ENCODE measurements around the gene RENBP. TPM values are rescaled to one million over a fixed set of nuclear protein-coding genes. Genes with fewer than 3 reads are reported as not detected.

The RENBP gene
- total and polyA plus RNA-seq, 2 of the 13 experiments (the other 11 are each of a cell fraction or from before 2014, with no cell fraction given), result 1.4 to 2.6 TPM

DNA sequence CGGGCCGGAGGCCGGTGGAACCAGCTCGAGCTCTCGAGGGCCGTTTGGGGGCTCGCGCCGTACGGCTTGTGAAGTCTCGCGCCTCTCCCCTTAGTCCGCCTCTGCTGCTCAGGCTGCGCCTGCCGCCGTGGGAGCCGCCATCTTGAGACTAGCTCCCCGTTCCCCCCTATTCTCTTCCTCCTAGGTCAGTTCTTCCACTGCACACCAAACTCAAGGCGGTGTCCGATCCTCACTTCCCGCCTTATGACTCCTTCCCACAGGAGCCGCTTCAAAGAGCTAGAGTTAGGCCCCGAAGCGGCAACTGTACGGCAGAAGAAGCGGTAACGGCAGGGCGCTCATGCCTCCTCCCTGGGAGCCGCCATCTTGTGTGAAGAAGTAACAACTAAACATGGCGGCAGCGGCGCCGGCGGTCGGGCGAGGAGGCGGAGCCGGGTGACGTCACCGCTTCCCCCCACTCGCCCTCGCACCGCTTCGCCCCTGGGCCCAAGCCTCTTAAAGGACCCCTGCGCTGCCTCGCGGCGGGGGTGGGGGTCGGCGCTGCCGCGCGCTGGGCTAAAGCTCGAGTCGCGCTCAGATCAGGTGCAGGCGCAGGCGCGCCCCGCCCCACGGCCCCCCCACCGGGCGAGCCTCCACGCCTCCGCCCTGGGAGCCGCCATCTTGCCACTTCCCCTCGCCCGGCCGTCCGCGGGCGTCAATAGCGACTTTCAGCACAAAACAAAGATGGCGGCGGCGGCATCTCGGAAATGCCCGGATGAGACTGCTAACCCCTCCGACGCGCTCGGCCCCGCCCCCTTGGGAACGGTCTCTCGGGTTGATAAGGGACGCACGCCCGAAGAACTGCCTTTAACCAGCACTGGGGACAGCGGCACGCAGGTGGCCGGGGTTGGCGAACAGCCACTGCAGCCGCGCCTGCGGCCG is 27.3 kb upstream of the RENBP start, which contains the start of gene HCFC1 (continued):
- TF ChIP-seq ZNF3 (CRISPR knock-in tag; IDR thresholded peaks at IDR 0.05) (no peak), POLR2A (IDR thresholded peaks at IDR 0.05; ENCODE audit: insufficient read depth in 1 of 2, low read depth in 2 of 2, low read length in 2 of 2) (peak in 1 of 2 experiments; percentile 77; a peak in 2 of 4 replicates), ZC3H4 (CRISPR knock-in tag; IDR thresholded peaks at IDR 0.05; ENCODE audit: borderline replicate concordance) (peak; percentile 27; the same call in 1 of the 2 replicates), GABPB1 (CRISPR knock-in tag; IDR thresholded peaks at IDR 0.05) (peak; percentile 64), MIXL1 (CRISPR knock-in tag; IDR thresholded peaks at IDR 0.05) (no peak), SOX5 (CRISPR knock-in tag; IDR thresholded peaks at IDR 0.05; ENCODE audit: borderline replicate concordance) (no peak), CREM (IDR thresholded peaks at IDR 0.05) (no peak; the same call in none of the 2 replicates), CREM (CRISPR knock-in tag; IDR thresholded peaks at IDR 0.05) (no peak), POGZ (CRISPR knock-in tag; IDR thresholded peaks at IDR 0.05) (no peak), ZNF432 (CRISPR knock-in tag; IDR thresholded peaks at IDR 0.05; ENCODE audit: borderline replicate concordance) (no peak), SP4 (CRISPR knock-in tag; IDR thresholded peaks at IDR 0.05) (peak; percentile 38; the same call in 1 of the 2 replicates), THAP11 (CRISPR knock-in tag; IDR thresholded peaks at IDR 0.05) (peak; percentile 64), GTF2F1 (IDR thresholded peaks at IDR 0.05; ENCODE audit: low read length) (no peak), ZNF12 (CRISPR knock-in tag; IDR thresholded peaks at IDR 0.05) (no peak), ZZZ3 (CRISPR knock-in tag; IDR thresholded peaks at IDR 0.05; ENCODE audit: borderline replicate concordance) (no peak), DR1 (CRISPR knock-in tag; IDR thresholded peaks at IDR 0.05) (no peak)
- TF ChIP-seq, protein P1, sequence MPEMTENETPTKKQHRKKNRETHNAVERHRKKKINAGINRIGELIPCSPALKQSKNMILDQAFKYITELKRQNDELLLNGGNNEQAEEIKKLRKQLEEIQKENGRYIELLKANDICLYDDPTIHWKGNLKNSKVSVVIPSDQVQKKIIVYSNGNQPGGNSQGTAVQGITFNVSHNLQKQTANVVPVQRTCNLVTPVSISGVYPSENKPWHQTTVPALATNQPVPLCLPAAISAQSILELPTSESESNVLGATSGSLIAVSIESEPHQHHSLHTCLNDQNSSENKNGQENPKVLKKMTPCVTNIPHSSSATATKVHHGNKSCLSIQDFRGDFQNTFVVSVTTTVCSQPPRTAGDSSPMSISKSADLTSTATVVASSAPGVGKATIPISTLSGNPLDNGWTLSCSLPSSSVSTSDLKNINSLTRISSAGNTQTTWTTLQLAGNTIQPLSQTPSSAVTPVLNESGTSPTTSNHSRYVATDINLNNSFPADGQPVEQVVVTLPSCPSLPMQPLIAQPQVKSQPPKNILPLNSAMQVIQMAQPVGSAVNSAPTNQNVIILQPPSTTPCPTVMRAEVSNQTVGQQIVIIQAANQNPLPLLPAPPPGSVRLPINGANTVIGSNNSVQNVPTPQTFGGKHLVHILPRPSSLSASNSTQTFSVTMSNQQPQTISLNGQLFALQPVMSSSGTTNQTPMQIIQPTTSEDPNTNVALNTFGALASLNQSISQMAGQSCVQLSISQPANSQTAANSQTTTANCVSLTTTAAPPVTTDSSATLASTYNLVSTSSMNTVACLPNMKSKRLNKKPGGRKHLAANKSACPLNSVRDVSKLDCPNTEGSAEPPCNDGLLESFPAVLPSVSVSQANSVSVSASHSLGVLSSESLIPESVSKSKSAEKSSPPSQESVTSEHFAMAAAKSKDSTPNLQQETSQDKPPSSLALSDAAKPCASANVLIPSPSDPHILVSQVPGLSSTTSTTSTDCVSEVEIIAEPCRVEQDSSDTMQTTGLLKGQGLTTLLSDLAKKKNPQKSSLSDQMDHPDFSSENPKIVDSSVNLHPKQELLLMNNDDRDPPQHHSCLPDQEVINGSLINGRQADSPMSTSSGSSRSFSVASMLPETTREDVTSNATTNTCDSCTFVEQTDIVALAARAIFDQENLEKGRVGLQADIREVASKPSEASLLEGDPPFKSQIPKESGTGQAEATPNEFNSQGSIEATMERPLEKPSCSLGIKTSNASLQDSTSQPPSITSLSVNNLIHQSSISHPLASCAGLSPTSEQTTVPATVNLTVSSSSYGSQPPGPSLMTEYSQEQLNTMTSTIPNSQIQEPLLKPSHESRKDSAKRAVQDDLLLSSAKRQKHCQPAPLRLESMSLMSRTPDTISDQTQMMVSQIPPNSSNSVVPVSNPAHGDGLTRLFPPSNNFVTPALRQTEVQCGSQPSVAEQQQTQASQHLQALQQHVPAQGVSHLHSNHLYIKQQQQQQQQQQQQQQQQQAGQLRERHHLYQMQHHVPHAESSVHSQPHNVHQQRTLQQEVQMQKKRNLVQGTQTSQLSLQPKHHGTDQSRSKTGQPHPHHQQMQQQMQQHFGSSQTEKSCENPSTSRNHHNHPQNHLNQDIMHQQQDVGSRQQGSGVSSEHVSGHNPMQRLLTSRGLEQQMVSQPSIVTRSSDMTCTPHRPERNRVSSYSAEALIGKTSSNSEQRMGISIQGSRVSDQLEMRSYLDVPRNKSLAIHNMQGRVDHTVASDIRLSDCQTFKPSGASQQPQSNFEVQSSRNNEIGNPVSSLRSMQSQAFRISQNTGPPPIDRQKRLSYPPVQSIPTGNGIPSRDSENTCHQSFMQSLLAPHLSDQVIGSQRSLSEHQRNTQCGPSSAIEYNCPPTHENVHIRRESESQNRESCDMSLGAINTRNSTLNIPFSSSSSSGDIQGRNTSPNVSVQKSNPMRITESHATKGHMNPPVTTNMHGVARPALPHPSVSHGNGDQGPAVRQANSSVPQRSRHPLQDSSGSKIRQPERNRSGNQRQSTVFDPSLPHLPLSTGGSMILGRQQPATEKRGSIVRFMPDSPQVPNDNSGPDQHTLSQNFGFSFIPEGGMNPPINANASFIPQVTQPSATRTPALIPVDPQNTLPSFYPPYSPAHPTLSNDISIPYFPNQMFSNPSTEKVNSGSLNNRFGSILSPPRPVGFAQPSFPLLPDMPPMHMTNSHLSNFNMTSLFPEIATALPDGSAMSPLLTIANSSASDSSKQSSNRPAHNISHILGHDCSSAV (CRISPR knock-in tag; IDR thresholded peaks at IDR 0.05; ENCODE audit: borderline replicate concordance), result no peak
- TF ChIP-seq, protein P2, sequence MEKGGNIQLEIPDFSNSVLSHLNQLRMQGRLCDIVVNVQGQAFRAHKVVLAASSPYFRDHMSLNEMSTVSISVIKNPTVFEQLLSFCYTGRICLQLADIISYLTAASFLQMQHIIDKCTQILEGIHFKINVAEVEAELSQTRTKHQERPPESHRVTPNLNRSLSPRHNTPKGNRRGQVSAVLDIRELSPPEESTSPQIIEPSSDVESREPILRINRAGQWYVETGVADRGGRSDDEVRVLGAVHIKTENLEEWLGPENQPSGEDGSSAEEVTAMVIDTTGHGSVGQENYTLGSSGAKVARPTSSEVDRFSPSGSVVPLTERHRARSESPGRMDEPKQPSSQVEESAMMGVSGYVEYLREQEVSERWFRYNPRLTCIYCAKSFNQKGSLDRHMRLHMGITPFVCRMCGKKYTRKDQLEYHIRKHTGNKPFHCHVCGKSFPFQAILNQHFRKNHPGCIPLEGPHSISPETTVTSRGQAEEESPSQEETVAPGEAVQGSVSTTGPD (CRISPR knock-in tag; IDR thresholded peaks at IDR 0.05), result no peak
- TF ChIP-seq, protein P3, sequence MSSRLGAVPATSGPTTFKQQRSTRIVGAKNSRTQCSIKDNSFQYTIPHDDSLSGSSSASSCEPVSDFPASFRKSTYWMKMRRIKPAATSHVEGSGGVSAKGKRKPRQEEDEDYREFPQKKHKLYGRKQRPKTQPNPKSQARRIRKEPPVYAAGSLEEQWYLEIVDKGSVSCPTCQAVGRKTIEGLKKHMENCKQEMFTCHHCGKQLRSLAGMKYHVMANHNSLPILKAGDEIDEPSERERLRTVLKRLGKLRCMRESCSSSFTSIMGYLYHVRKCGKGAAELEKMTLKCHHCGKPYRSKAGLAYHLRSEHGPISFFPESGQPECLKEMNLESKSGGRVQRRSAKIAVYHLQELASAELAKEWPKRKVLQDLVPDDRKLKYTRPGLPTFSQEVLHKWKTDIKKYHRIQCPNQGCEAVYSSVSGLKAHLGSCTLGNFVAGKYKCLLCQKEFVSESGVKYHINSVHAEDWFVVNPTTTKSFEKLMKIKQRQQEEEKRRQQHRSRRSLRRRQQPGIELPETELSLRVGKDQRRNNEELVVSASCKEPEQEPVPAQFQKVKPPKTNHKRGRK (CRISPR knock-in tag; IDR thresholded peaks at IDR 0.05), result no peak

Measured in HepG2 (cell line).